HEK293 (cell line): ENCODE data around the gene ACSM5.
"Not testable (repeated sequence)": the region's sequence is repeated elsewhere in the genome, so short reads cannot be mapped to it uniquely, and the experiment has no call there.

Source experiments
- CTCF ChIA-PET: fragments of 350-600 bp; formaldehyde crosslinking; extraction: SDS; loops from one replicate; lab custom pipeline; 2021; ENCODE audit warnings: antibody characterized with exemption; lab: Yijun Ruan, JAX
- POLR2A ChIA-PET: fragments of 300-600 bp; formaldehyde crosslinking; extraction: SDS; loops from one replicate; lab custom pipeline; 2020; ENCODE audit warnings: antibody characterized with exemption, inconsistent platforms; lab: Yijun Ruan, JAX
- H3K27ac ChIP-seq: fragments of 200-500 bp; sonication (Bioruptor generic); 2 replicates; pipeline ENCODE4 v1.5.1; 2014; ENCODE audit warnings: low read depth, low read length, control low read depth, inconsistent platforms; ENCODE audit errors: extremely low read depth
- H3K36me3 ChIP-seq, 2 experiments: fragments of 200-500 bp in 1 of 2; sonication (Bioruptor generic) in 1 of 2; 1 replicate in 1 of 2; 2 replicates in 1 of 2; pipeline ENCODE4 v1.5.1; 2014 to 2017; ENCODE audit warnings: inconsistent platforms in 2 of 2, low read length in 2 of 2; ENCODE audit not compliant: control insufficient read depth in 2 of 2, insufficient read depth in 1 of 2
- H3K4me1 ChIP-seq: fragments of 200-500 bp; sonication (Bioruptor generic); 2 replicates; pipeline ENCODE4 v1.5.1; 2014; ENCODE audit warnings: mild to moderate bottlenecking, low read length, inconsistent platforms; ENCODE audit not compliant: control insufficient read depth, insufficient read depth
- H3K4me3 ChIP-seq: 2 replicates; pipeline ENCODE4 v1.5.1; 2011; ENCODE audit warnings: low read depth, mild to moderate bottlenecking, control low read depth, low read length, moderate library complexity
- H3K9me3 ChIP-seq: fragments of 200-500 bp; sonication (Bioruptor generic); 2 replicates; pipeline ENCODE4 v1.5.1; 2014; ENCODE audit warnings: low read depth, low read length, inconsistent platforms; ENCODE audit not compliant: control insufficient read depth, insufficient read depth
- BCL6B ChIP-seq: fragments of 450-650 bp; formaldehyde crosslinking; IDR thresholded peaks from 2 replicates; pipeline ENCODE4 v1.5.1; 2017; ENCODE audit warnings: missing biosample characterization, missing genetic modification characterization
- GLI2 ChIP-seq: fragments of 450-650 bp; formaldehyde crosslinking; IDR thresholded peaks from 2 replicates; pipeline ENCODE4; 2017; ENCODE audit warnings: missing biosample characterization, missing genetic modification characterization, low read depth, borderline replicate concordance
- PRDM4 ChIP-seq: fragments of 450-650 bp; formaldehyde crosslinking; IDR thresholded peaks from 2 replicates; pipeline ENCODE4 v1.5.1; 2017; ENCODE audit warnings: missing biosample characterization, missing genetic modification characterization
- REPIN1 ChIP-seq: fragments of 450-650 bp; formaldehyde crosslinking; IDR thresholded peaks from 2 replicates; pipeline ENCODE4 v1.5.1; 2017; ENCODE audit warnings: missing biosample characterization, missing genetic modification characterization, low read depth
- REST ChIP-seq: fragments of 450-650 bp; formaldehyde crosslinking; IDR thresholded peaks from 2 replicates; pipeline ENCODE4 v1.5.1; 2016; ENCODE audit warnings: missing biosample characterization, missing genetic modification characterization
- ZBTB48 ChIP-seq: fragments of 450-650 bp; formaldehyde crosslinking; IDR thresholded peaks from 2 replicates; pipeline ENCODE4 v1.5.1; 2016; ENCODE audit warnings: missing biosample characterization, missing genetic modification characterization
- ZFHX2 ChIP-seq: fragments of 450-650 bp; formaldehyde crosslinking; conservative IDR thresholded peaks from 2 replicates; pipeline ENCODE4 v1.5.1; 2016; ENCODE audit warnings: missing biosample characterization, missing genetic modification characterization
- ZFP3 ChIP-seq: fragments of 450-650 bp; formaldehyde crosslinking; IDR thresholded peaks from 2 replicates; pipeline ENCODE4 v1.5.1; 2016; ENCODE audit warnings: low read depth, missing biosample characterization, missing genetic modification characterization
- ZNF398 ChIP-seq: fragments of 450-650 bp; formaldehyde crosslinking; IDR thresholded peaks from 2 replicates; pipeline ENCODE4 v1.5.1; 2017; ENCODE audit warnings: missing biosample characterization, missing genetic modification characterization
- ZSCAN30 ChIP-seq: fragments of 450-650 bp; IDR thresholded peaks from 2 replicates; pipeline ENCODE4 v1.5.1; 2018; ENCODE audit warnings: missing biosample characterization, mild to moderate bottlenecking, missing genetic modification characterization, moderate library complexity

ACSM5 gene

GRCh38 chr16:20415541-20415940, 6.2 kb downstream of the ACSM5 start (continued):
- no peak for TF ChIP-seq BCL6B
- TF ChIP-seq ZFP3 (tag by site-specific recombination): no peak
- no peak for TF ChIP-seq ZBTB48 (tag by site-specific recombination)
- TF ChIP-seq REPIN1 (tag by site-specific recombination): no peak
- TF ChIP-seq ZFHX2 (tag by site-specific recombination): no peak
- TF ChIP-seq ZNF398 (tag by site-specific recombination): no peak
- no peak for TF ChIP-seq ZSCAN30
- no peak for TF ChIP-seq GLI2
- TF ChIP-seq, all 188 proteins: peak for 0

- CTCF ChIA-PET, H3K4me1 ChIP-seq, H3K4me3 ChIP-seq, H3K9me3 ChIP-seq, H3K36me3 ChIP-seq, POLR2A ChIA-PET, H3K27ac ChIP-seq: not testable (repeated sequence)
These were observed 9.8 kb downstream of the ACSM5 start for GRCh38 chr16:20419093-20419492.

- H3K9me3 ChIP-seq, CTCF ChIA-PET, H3K4me3 ChIP-seq, H3K36me3 ChIP-seq, H3K4me1 ChIP-seq, H3K27ac ChIP-seq, POLR2A ChIA-PET: not testable (repeated sequence)
These were observed 12.4 kb downstream of the ACSM5 start for GRCh38 chr16:20421748-20422147.

GRCh38 chr16:20423772-20424128, 14.4 kb downstream of the ACSM5 start:
- H3K27ac ChIP-seq, H3K4me3 ChIP-seq, H3K4me1 ChIP-seq, POLR2A ChIA-PET, H3K36me3 ChIP-seq, H3K9me3 ChIP-seq, CTCF ChIA-PET: not testable (repeated sequence)

GRCh38 chr16:20424129-20424866, 15.0 kb downstream of the ACSM5 start:
- ChIA-PET CTCF (no interaction called here), POLR2A (no interaction called here)
- Histone ChIP-seq H3K4me3 (no peak overlapping the region), H3K4me1 (no peaks in the 10 kb centered on the region), H3K27ac (no peak overlapping the region), H3K9me3 (no peaks in the 10 kb centered on the region), H3K36me3 (no peaks in the 10 kb centered on the region)
- TF ChIP-seq PRDM4 (tag by site-specific recombination) (no peak), REST (peak; percentile 76)

GRCh38 chr16:20427401-20427797, 18.1 kb downstream of the ACSM5 start:
- POLR2A ChIA-PET, H3K36me3 ChIP-seq, CTCF ChIA-PET, H3K9me3 ChIP-seq, H3K27ac ChIP-seq, H3K4me1 ChIP-seq, H3K4me3 ChIP-seq: not testable (repeated sequence)
